ENCODE results near the gene SNX13.

DNA sequence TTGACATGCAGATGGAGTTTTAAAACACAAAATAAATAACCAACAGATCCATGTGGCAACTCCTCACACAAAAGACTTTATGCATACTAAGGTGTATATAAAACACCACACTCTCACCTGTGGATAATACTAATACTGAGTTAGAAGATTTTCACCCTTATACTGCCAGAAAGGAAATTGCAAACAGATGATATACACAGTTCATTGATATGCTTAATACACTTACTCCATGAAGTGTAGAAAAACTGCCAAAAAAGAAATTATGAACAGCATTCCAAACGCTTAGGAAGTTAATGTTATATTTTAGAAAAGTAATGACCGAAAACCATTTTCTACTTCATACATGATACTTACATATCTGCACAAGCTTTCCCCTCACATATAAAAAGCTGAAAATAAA lies 17.6 kb upstream of the SNX13 start:
- TF ChIP-seq, protein P1, sequence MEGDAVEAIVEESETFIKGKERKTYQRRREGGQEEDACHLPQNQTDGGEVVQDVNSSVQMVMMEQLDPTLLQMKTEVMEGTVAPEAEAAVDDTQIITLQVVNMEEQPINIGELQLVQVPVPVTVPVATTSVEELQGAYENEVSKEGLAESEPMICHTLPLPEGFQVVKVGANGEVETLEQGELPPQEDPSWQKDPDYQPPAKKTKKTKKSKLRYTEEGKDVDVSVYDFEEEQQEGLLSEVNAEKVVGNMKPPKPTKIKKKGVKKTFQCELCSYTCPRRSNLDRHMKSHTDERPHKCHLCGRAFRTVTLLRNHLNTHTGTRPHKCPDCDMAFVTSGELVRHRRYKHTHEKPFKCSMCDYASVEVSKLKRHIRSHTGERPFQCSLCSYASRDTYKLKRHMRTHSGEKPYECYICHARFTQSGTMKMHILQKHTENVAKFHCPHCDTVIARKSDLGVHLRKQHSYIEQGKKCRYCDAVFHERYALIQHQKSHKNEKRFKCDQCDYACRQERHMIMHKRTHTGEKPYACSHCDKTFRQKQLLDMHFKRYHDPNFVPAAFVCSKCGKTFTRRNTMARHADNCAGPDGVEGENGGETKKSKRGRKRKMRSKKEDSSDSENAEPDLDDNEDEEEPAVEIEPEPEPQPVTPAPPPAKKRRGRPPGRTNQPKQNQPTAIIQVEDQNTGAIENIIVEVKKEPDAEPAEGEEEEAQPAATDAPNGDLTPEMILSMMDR (IDR thresholded peaks at IDR 0.05; ENCODE audit: extremely low read depth in 1 of 2, insufficient read depth in 1 of 2, low read depth in 1 of 2, low read length in 2 of 2) = no peak
- TF ChIP-seq MYC (IDR thresholded peaks at IDR 0.05; ENCODE audit: low read depth, low read length) (no peak), POLR2A (IDR thresholded peaks at IDR 0.05; ENCODE audit: low read depth, low read length) (no peak), POLR2AphosphoS5 (IDR thresholded peaks at IDR 0.05; ENCODE audit: insufficient read depth, low read depth, low read length) (no peak)
- TF ChIP-seq, protein P2, sequence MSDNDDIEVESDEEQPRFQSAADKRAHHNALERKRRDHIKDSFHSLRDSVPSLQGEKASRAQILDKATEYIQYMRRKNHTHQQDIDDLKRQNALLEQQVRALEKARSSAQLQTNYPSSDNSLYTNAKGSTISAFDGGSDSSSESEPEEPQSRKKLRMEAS (IDR thresholded peaks at IDR 0.05; ENCODE audit: insufficient read depth, insufficient read length) = no peak
